Bronchial smooth muscle cell (primary cell): ENCODE results near the gene SDR9C7. TPM values are rescaled to one million over a fixed set of nuclear protein-coding genes. Genes with fewer than 3 reads are reported as not detected.

Experiments
- total RNA-seq: library from RNA; depleted of rRNA; stranded (reverse); fragments of >200 nt; gene quantifications from 2 replicates; pipeline ENCODE4 v1.2.1, GENCODE V29; 2014

Gene SDR9C7
- not detected in 2 replicates for total RNA-seq

DNA sequence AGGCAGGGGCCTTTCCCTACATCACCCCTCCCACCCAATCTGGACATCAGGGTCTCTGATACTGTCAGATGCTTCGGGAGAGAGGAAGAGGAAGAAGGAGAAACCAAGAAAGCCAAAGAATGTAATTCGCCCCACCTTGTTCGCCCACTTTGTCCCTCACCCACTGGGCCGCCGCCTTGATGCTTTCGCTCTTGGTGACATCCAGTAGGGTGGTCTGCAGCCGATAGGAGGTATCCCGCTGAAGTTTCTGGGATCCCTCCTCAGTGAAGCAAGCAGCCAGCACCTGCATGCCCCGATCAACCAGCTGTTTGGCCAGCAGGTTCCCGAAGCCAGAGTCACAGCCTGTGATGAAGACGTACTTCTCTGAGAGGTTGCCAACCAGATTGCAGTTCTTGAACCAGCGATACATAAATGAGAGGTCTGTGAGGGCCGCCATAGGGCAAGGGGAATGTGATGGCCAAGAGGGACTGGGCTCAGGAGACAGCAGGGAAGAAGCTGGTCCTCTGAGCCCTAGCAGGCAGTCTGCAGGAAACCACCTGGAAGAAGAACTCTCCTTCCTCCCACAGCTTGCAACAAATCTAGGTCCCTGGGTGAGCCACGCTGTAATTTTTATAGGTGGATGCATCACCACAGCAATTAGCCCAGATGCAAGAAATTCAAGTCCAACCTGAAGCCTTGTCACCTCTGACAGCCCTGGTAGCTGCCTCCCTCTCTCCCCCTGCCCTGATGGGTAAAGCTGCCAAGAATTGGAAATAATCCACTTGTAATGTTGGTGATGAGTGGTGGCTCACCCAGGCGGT lies at the start of gene SDR9C7:
SDR9C7 (minus strand) TSS at position 583 of the 800 bp plus-strand sequence; CDS start at position 436, 147 bp downstream.

DNA sequence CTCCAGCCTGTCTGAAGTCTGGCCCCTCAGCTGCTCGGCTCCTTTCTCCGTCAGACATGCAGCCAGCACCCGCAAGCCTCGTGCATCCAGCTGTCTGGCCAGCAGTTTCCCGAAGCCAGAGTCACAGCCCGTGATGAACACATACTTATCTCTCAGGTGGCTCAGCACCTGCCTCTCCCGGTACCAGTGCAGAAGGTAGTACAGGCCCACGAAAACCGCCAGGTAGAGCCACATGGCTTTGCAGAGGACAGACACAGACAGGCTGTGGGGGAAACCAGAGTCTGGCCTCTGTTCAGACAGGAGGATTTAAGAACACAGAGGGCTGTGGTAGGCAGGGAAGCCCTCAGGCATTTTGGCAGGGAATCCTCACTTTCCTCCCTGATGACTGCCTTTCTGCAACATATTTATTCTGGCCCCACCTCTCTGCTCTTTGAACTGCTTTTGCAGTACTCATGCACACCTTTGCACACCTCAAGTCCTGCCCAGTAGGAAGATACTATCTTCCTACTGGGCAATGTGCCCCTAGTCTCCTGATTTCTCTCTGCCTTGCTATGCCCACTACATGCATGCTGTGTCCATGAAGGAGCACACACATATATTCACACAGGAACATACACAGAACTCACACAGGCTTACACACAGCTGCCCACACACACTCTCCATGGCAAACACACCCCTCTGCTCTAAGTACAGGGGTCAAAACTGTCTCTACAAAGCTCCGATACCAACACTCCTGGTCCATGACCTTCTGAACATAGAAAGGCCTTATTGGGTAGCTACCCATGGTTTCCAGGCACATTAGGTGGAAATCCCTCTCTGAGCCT lies 23.2 kb upstream of the SDR9C7 start, which contains the start of gene RDH16:
RDH16 (minus strand) TSS at position 380 of the 824 bp plus-strand sequence; CDS start at position 234, 146 bp downstream.

Other genes starting within 250 kb of the SDR9C7 start
- gene PTGES3, start 246.1 kb downstream of the SDR9C7 start, total RNA-seq: 28.2 and 42.7 TPM in 2 replicates
- 1,375 and 1,523 TPM in 2 replicates for gene NACA, start 209.1 kb downstream of the SDR9C7 start, total RNA-seq
- gene PRIM1, start 182.1 kb downstream of the SDR9C7 start, total RNA-seq: 3.6 and 6.1 TPM in 2 replicates
- gene HSD17B6, start 171.1 kb downstream of the SDR9C7 start, total RNA-seq: 0.16 and 1.5 TPM in 2 replicates
- 0.16 and 0.17 TPM in 2 replicates for gene RDH16, start 23.2 kb upstream of the SDR9C7 start, total RNA-seq
- gene ZBTB39, start 72.1 kb upstream of the SDR9C7 start, total RNA-seq: 2.7 and 3.7 TPM in 2 replicates
- not detected in 2 replicates for gene TAC3, start 82.1 kb upstream of the SDR9C7 start, total RNA-seq
- under 0.01 and 0.32 TPM in 2 replicates for gene MYO1A, start 115.7 kb upstream of the SDR9C7 start, total RNA-seq
- gene NEMP1, start 144.4 kb upstream of the SDR9C7 start, total RNA-seq: 3.8 and 4.9 TPM in 2 replicates
- 53.4 and 90.2 TPM in 2 replicates for gene NAB2, start 154.7 kb upstream of the SDR9C7 start, total RNA-seq
- gene STAT6, start 177.0 kb upstream of the SDR9C7 start, total RNA-seq: 93.7 and 95.0 TPM in 2 replicates
- 384 and 619 TPM in 2 replicates for gene LRP1, start 194.1 kb upstream of the SDR9C7 start, total RNA-seq
- 0.17 TPM in 1 of 2 replicates, not detected in the other for gene LRP1-AS, start 213.2 kb upstream of the SDR9C7 start, total RNA-seq